Measurements from ENCODE around the gene TECPR2. TPM values are rescaled to one million over a fixed set of nuclear protein-coding genes. Genes with fewer than 3 reads are reported as not detected.

TECPR2 gene
- total and polyA plus RNA-seq, 10 of the 15 experiments (the other 5 are each of a cell fraction or from before 2014, with no cell fraction given): 0.15 to 10.0 (median 3.0) TPM

- TF ChIP-seq SREBF2 (IDR thresholded peaks at IDR 0.05; ENCODE audit: low read length) (no peak), CHD4 (IDR thresholded peaks at IDR 0.05) (no peak), ZNF217 (IDR thresholded peaks at IDR 0.05) (no peak), RB1 (IDR thresholded peaks at IDR 0.05; ENCODE audit: borderline replicate concordance) (no peak), STAT1 (conservative IDR thresholded peaks at IDR 0.05) (no peak), RUNX3 (IDR thresholded peaks at IDR 0.05; ENCODE audit: low read length) (no peak), SMC3 (IDR thresholded peaks at IDR 0.05; ENCODE audit: borderline replicate concordance, low read length) (no peak), ZBED1 (IDR thresholded peaks at IDR 0.05; ENCODE audit: borderline replicate concordance) (no peak)
- Histone ChIP-seq H3K27me3 (replicated peaks in 1 of 2; ENCODE audit: control insufficient read depth in 2 of 2, insufficient read depth in 2 of 2, low read length in 1 of 2) (peaks cover 0 to 1% of the 10 kb centered on the region in 2 experiments; a peak in 1 of 4 replicates), H2AFZ (ENCODE audit: control insufficient read depth, low read depth, low read length) (no peak overlapping the region), H3K9me3 (replicated peaks; ENCODE audit: control insufficient read depth, insufficient read depth, low read length) (no peaks in the 10 kb centered on the region), H3K36me3 (ENCODE audit: control insufficient read depth in 2 of 2, insufficient read depth in 2 of 2, low read length in 1 of 2) (no peaks in the 10 kb centered on the region; a peak in 1 of 4 replicates), H3K4me1 (ENCODE audit: control insufficient read depth, insufficient read depth, low read length) (no peaks in the 10 kb centered on the region; the same call in 1 of the 2 replicates), H3K79me2 (ENCODE audit: control insufficient read depth, insufficient read depth, low read length) (no peaks in the 10 kb centered on the region), H3K9ac (ENCODE audit: control insufficient read depth, insufficient read depth, low read length) (no peak overlapping the region), H4K20me1 (ENCODE audit: control insufficient read depth, insufficient read depth) (no peaks in the 10 kb centered on the region), H3K4me2 (ENCODE audit: control insufficient read depth, insufficient read depth) (no peak overlapping the region), H3K27ac (ENCODE audit: control insufficient read depth, insufficient read depth) (no peak overlapping the region), H3K4me3 (no peak overlapping the region)
- no peak for DNase-seq (ENCODE audit: low read depth, low spot score)
- RAD21 ChIA-PET (ENCODE audit: unreplicated experiment): no interaction called here
- in situ Hi-C loops (cut with MboI): loop anchor here (5.0 kb wide), 1 partner anchor 75 kb away; no protein-coding TSS in a partner anchor
- CTCF ChIA-PET: interaction anchor here (1.2 to 2.3 kb wide), 4 partner anchors 14 to 82 kb away, joined by 3 to 7 read pairs (median 4); no protein-coding TSS in a partner anchor
- WGBS (ENCODE audit: insufficient coverage, insufficient replicate concordance, low lambda C conversion rate, missing lambda C conversion rate): 89% methylated on average over 15 of the region's 15 CpGs
- POLR2A ChIA-PET: no interaction called here
- SMC1A ChIA-PET (ENCODE audit: uncharacterized antibody, unreplicated experiment): no interaction called here
- intact Hi-C loops (cut with micrococcal nuclease; ENCODE audit: unreplicated experiment): no loop called here
- BruUV-seq (replicated peaks): no TSS peak
- FAIRE-seq: no peak
- no peak for ATAC-seq
These were observed 79.8 kb downstream of the TECPR2 start for GRCh38 chr14:102442241-102443211.

Measured in GM12878 (cell line).